Vagina (tissue), 2 donors: Measurements from ENCODE around the gene HOXD3. TPM values are rescaled to one million over a fixed set of nuclear protein-coding genes. Genes with fewer than 3 reads are reported as not detected.

Experiments used
- DNase-seq, 2 donors: peaks; one replicate each; pipeline ENCODE4 v3.0.0-alpha.2; 2017; ENCODE audit errors: extremely low spot score in 2 of 2
- H3K27ac ChIP-seq: fragments of 200-600 bp; sonication (generic); one replicate; pipeline ENCODE4 v1.5.1; 2019
- H3K27me3 ChIP-seq: fragments of 200-600 bp; sonication (generic); one replicate; pipeline ENCODE4 v1.5.1; 2019
- H3K36me3 ChIP-seq, 2 donors: fragments of 200-600 bp; sonication (generic); one replicate each; pipeline ENCODE4 v1.5.1; 2017 to 2019
- H3K4me1 ChIP-seq: fragments of 200-600 bp; sonication (generic); one replicate; pipeline ENCODE4 v1.5.1; 2019
- H3K4me3 ChIP-seq, 2 donors: fragments of 200-600 bp; sonication (generic); 1 replicate in 1 of 2; 2 replicates in 1 of 2; pipeline ENCODE4 v1.5.1; 2016 to 2019
- H3K9me3 ChIP-seq: fragments of 200-600 bp; sonication (generic); one replicate; pipeline ENCODE4 v1.5.1; 2019
- CTCF ChIP-seq, 3 experiments: fragments of 450-650 bp in 2 of 3; fragments of 200-600 bp in 1 of 3; sonication (generic) in 1 of 3; IDR thresholded peaks; one replicate each; pipeline ENCODE4 v1.5.1; 2017 to 2019; ENCODE audit warnings: antibody characterized with exemption in 3 of 3, mild to moderate bottlenecking in 2 of 3, moderate library complexity in 2 of 3
- POLR2A ChIP-seq, 2 donors: fragments of 450-650 bp; IDR thresholded peaks; one replicate each; pipeline ENCODE4 v1.6.1; 2017; ENCODE audit warnings: antibody characterized with exemption in 2 of 2, mild to moderate bottlenecking in 2 of 2, moderate library complexity in 2 of 2
- POLR2AphosphoS5 ChIP-seq, 2 donors: sonication (generic); formaldehyde crosslinking; IDR thresholded peaks; one replicate each; pipeline ENCODE4 v1.9.0; 2017; ENCODE audit warnings: antibody characterized with exemption in 2 of 2, mild to moderate bottlenecking in 2 of 2, low read depth in 1 of 2; ENCODE audit not compliant: insufficient read depth in 1 of 2
- intact Hi-C: fragments of 100-400 bp; cut with DNase I; formaldehyde crosslinking; loops from one replicate; pipeline ENCODE4 v1.15.1; 2023
- total RNA-seq: library from RNA; depleted of rRNA; stranded (reverse); fragments of >200 nt; gene quantifications from one replicate; pipeline ENCODE4 v1.2.3, GENCODE V29; 2016

Gene HOXD3
- total RNA-seq, 1 donor from 2014 or later, result 11.8 TPM

DNA sequence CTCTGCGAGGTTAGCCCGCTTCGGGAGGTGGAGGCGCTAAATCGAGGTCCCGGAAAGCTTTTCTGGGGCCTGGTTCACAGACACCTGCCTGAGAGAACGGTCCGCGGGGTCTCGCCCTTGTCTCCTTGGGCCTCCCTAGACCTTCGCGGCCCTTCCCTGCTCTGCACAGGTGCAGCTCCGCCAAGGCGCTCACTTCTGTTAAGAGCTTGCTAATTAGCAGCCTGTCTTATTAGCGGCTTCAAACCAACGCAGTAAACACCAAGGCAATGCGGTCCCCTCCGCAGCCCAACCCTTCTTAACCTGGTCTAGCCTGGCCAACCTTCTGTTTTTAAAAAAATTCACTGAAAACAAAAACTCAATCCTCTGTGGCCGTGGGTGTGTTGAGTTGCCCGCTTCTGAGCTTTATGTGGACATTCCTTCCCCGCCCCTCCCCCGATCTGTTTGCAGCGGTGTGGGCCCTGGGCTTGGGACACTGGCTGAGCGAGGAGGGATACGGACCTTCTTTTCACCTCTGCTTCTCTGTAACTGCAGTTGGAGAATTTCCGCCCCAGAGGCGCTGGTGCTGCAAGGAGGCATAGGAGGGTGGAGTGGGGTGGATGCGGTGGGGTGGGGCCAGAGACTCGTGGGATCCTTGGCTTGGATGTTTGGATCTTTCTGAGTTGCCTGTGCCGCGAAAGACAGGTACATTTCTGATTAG, 9.2 kb upstream of the HOXD3 start:
- no peak for TF ChIP-seq POLR2AphosphoS5 (IDR thresholded peaks at IDR 0.05; ENCODE audit: insufficient read depth in 1 of 2, low read depth in 1 of 2)
- TF ChIP-seq POLR2A (IDR thresholded peaks at IDR 0.05), result no peak
- no peak for TF ChIP-seq CTCF (IDR thresholded peaks at IDR 0.05)
- Histone ChIP-seq H3K4me3 (no peak overlapping the region), H3K36me3 (no peaks in the 10 kb centered on the region), H3K4me1 (no peaks in the 10 kb centered on the region), H3K27me3 (no peaks in the 10 kb centered on the region), H3K27ac (no peak overlapping the region), H3K9me3 (no peaks in the 10 kb centered on the region)
- DNase-seq, result no peak
- intact Hi-C loops, result no loop called here

GRCh38 chr2:176148751-176149421, 8.2 kb upstream of the HOXD3 start:
- Histone ChIP-seq H3K36me3 (no peaks in the 10 kb centered on the region), H3K27ac (no peak overlapping the region), H3K27me3 (no peaks in the 10 kb centered on the region), H3K9me3 (no peaks in the 10 kb centered on the region), H3K4me1 (no peaks in the 10 kb centered on the region), H3K4me3 (no peak overlapping the region)
- no peak for DNase-seq
- intact Hi-C loops, result no loop called here
- TF ChIP-seq POLR2A (IDR thresholded peaks at IDR 0.05), result no peak

DNA sequence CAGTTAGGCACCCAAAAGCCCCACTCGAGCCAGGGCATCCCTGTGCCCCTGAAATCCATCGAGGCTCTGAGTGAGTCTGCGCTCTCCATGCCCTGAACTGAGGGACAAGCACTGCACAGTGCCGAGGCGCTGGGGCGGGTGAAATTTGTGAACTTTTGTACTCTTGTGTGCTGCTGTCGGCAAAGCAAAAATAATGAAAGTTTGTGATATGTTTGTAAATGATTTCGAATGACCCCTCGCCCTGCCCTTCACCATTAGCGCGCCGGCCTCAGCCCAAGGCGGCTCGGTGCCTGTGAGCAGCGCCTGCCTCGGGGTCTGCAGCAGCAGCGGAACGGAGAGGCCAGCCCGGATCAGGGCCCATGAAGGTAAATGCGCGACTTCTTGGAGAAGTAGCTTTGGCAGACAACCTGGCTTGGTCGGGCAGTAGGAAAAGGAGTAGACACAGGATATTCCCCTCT, 7.6 kb upstream of the HOXD3 start:
- Histone ChIP-seq H3K27ac (no peak overlapping the region), H3K9me3 (no peaks in the 10 kb centered on the region), H3K36me3 (no peaks in the 10 kb centered on the region), H3K27me3 (no peaks in the 10 kb centered on the region), H3K4me3 (no peak overlapping the region), H3K4me1 (no peaks in the 10 kb centered on the region)
- DNase-seq, result no peak
- no peak for TF ChIP-seq CTCF (IDR thresholded peaks at IDR 0.05)
- TF ChIP-seq POLR2A (IDR thresholded peaks at IDR 0.05), result no peak
- no peak for TF ChIP-seq POLR2AphosphoS5 (IDR thresholded peaks at IDR 0.05; ENCODE audit: insufficient read depth in 1 of 2, low read depth in 1 of 2)
- intact Hi-C loops, result no loop called here

- Histone ChIP-seq H3K27ac (no peak overlapping the region), H3K9me3 (no peaks in the 10 kb centered on the region), H3K27me3 (no peaks in the 10 kb centered on the region), H3K4me1 (no peaks in the 10 kb centered on the region), H3K4me3 (no peak overlapping the region), H3K36me3 (no peaks in the 10 kb centered on the region)
- intact Hi-C loops, result no loop called here
- TF ChIP-seq CTCF (IDR thresholded peaks at IDR 0.05) (no peak), POLR2AphosphoS5 (IDR thresholded peaks at IDR 0.05; ENCODE audit: insufficient read depth in 1 of 2, low read depth in 1 of 2) (no peak), POLR2A (IDR thresholded peaks at IDR 0.05) (no peak)
- DNase-seq, result no peak
Measured at GRCh38 chr2:176149939-176150583, 7.0 kb upstream of the HOXD3 start.

DNA sequence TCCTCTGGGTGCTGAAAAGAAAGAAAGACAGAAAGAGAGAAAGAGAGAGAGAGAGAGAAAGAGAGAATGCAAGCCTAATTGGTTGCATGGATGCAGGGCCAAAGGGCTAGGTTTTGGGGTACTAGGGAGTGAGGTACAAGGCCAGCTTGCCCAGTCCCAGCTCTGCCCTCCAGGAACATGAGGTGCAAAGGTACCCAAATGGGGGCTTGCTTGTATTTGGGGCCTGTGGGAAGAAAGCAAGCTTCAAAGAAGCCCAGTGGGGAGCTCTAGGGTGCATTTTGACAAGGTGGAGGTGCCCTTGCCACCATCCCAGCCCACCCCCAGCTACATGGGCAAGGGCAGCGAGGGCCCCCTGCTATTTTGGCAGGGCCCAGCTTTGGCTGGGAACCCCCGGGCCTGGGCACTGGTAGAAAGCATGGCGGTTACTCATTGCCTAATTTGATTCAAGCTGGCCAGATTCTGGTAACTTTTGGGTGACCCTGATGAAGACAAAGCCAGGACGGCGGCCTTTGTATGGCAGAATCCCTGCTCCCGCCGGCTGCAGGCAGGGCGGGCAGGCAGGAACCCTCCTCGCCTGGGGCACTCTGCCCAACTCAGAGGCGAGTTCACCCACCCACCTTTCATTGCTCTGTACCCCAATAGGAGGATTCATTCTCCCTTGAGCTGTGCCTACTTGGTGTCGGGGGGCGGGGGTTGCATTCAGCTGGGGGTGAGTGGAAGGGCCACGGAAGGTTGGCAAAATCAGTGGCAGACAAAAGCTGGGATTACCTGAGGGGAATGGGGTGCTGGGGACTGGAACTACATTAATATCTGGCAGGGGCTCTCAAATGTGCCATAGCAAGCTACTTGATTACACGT, 6.3 kb upstream of the HOXD3 start:
- intact Hi-C loops, result no loop called here
- no peak overlapping the region for H3K4me3 ChIP-seq
- no peaks in the 10 kb centered on the region for H3K27me3 ChIP-seq
- no peaks in the 10 kb centered on the region for H3K36me3 ChIP-seq
- no peaks in the 10 kb centered on the region for H3K9me3 ChIP-seq
- no peaks in the 10 kb centered on the region for H3K4me1 ChIP-seq
- no peak overlapping the region for H3K27ac ChIP-seq
- TF ChIP-seq POLR2A (IDR thresholded peaks at IDR 0.05) (no peak), CTCF (IDR thresholded peaks at IDR 0.05) (no peak), POLR2AphosphoS5 (IDR thresholded peaks at IDR 0.05; ENCODE audit: insufficient read depth in 1 of 2, low read depth in 1 of 2) (no peak)
- DNase-seq, result no peak
